SU-DHL-6 (cell line): ENCODE results near the gene PPP2R2D.

ENCODE experiments used
- H2AFZ ChIP-seq: fragments of 200-600 bp; sonication (generic); 2 replicates; pipeline ENCODE4 v1.6.1; 2014; ENCODE audit warnings: low read depth, mild to moderate bottlenecking, moderate library complexity, mixed read lengths, antibody characterized with exemption, low read length; ENCODE audit not compliant: severe bottlenecking
- H3F3A ChIP-seq: fragments of 200-600 bp; shearing (Covaris generic); 2 replicates; pipeline ENCODE4 v1.6.0; 2016; ENCODE audit warnings: antibody characterized with exemption, mild to moderate bottlenecking; ENCODE audit not compliant: insufficient read depth
- H3K27ac ChIP-seq: fragments of 200-600 bp; sonication (generic); 2 replicates; pipeline ENCODE4 v1.5.1; 2016; ENCODE audit warnings: low read depth, mild to moderate bottlenecking, low read length, moderate library complexity, mixed read lengths
- H3K27me3 ChIP-seq: fragments of 200-600 bp; sonication (generic), shearing (Covaris generic); 2 replicates; pipeline ENCODE4 v1.6.0; 2014; ENCODE audit warnings: mild to moderate bottlenecking, low read length
- H3K36me3 ChIP-seq: fragments of 200-600 bp; sonication (generic); 2 replicates; pipeline ENCODE4 v1.6.1; 2014; ENCODE audit warnings: mild to moderate bottlenecking, low read length, mixed read lengths
- H3K4me2 ChIP-seq: fragments of 300-600, 200-600 bp; shearing (Covaris generic), sonication (generic); 2 replicates; pipeline ENCODE4 v1.6.0; 2014; ENCODE audit warnings: low read length, low read depth, mild to moderate bottlenecking; ENCODE audit not compliant: poor library complexity, severe bottlenecking
- H3K4me3 ChIP-seq: fragments of 200-600 bp; sonication (generic); 2 replicates; pipeline ENCODE4 v1.5.1; 2014; ENCODE audit warnings: antibody characterized with exemption, low read length, mild to moderate bottlenecking, mixed read lengths; ENCODE audit not compliant: insufficient read depth, poor library complexity, severe bottlenecking
- H3K79me2 ChIP-seq: fragments of 200-600 bp; sonication (generic); 2 replicates; pipeline ENCODE4 v1.6.1; 2014; ENCODE audit warnings: mild to moderate bottlenecking, low read length, moderate library complexity; ENCODE audit not compliant: insufficient read depth
- H3K9ac ChIP-seq: fragments of 200-600 bp; sonication (generic); 2 replicates; pipeline ENCODE4 v1.7.0; 2014; ENCODE audit warnings: mild to moderate bottlenecking, low read length
- H3K9me2 ChIP-seq: fragments of 200-600 bp; sonication (generic); replicated peaks from 2 replicates; pipeline ENCODE4 v1.6.1; 2014; ENCODE audit warnings: low read length; ENCODE audit not compliant: insufficient read depth
- H3K9me3 ChIP-seq: fragments of 200-600 bp; sonication (generic); 2 replicates; pipeline ENCODE4 v1.6.1; 2014; ENCODE audit warnings: low read length, mixed read lengths; ENCODE audit not compliant: insufficient read depth
- H4K20me1 ChIP-seq: fragments of 200-600 bp; sonication (generic); 2 replicates; pipeline ENCODE4 v1.6.1; 2014; ENCODE audit warnings: low read depth, mild to moderate bottlenecking, antibody characterized with exemption, low read length, moderate library complexity, mixed read lengths
- CTCF ChIP-seq: fragments of 200-600 bp; sonication (generic); IDR thresholded peaks from one replicate; pipeline ENCODE4 v1.5.1; 2017; ENCODE audit warnings: antibody characterized with exemption, mild to moderate bottlenecking, low read length, moderate library complexity; ENCODE audit not compliant: insufficient read depth, poor library complexity, severe bottlenecking
- EZH2phosphoT487 ChIP-seq: fragments of 200-600 bp; sonication (generic), shearing (Covaris generic); conservative IDR thresholded peaks from 2 replicates; pipeline ENCODE4 v1.6.1; 2018; ENCODE audit warnings: mild to moderate bottlenecking, antibody characterized with exemption, low read length, moderate library complexity, mixed read lengths

The PPP2R2D gene

GRCh38 chr10:131871673-131872005, 29.2 kb upstream of the PPP2R2D start:
- Histone ChIP-seq H3K9me2 (no peaks in the 10 kb centered on the region), H3K9ac (no peak overlapping the region), H3K79me2 (no peaks in the 10 kb centered on the region), H3K36me3 (no peaks in the 10 kb centered on the region), H3K27me3 (no peaks in the 10 kb centered on the region), H3K27ac (no peak overlapping the region), H3K4me2 (no peak overlapping the region), H3K9me3 (no peaks in the 10 kb centered on the region), H3F3A (no peaks in the 10 kb centered on the region), H4K20me1 (no peaks in the 10 kb centered on the region), H3K4me3 (no peak overlapping the region), H2AFZ (no peak overlapping the region)
- no peak for TF ChIP-seq CTCF
- TF ChIP-seq EZH2phosphoT487, result no peak

GRCh38 chr10:131872011-131872826, 28.6 kb upstream of the PPP2R2D start:
- no peaks in the 10 kb centered on the region for H3K36me3 ChIP-seq
- no peak overlapping the region for H2AFZ ChIP-seq
- H3K27ac ChIP-seq, result no peak overlapping the region
- no peaks in the 10 kb centered on the region for H3K27me3 ChIP-seq
- no peaks in the 10 kb centered on the region for H4K20me1 ChIP-seq
- TF ChIP-seq EZH2phosphoT487 (no peak), CTCF (no peak)
- no peak overlapping the region for H3K9ac ChIP-seq
- no peak overlapping the region for H3K4me3 ChIP-seq
- no peaks in the 10 kb centered on the region for H3K9me3 ChIP-seq
- no peaks in the 10 kb centered on the region for H3K9me2 ChIP-seq
- H3K4me2 ChIP-seq, result no peak overlapping the region
- no peaks in the 10 kb centered on the region for H3F3A ChIP-seq
- H3K79me2 ChIP-seq, result no peaks in the 10 kb centered on the region

GRCh38 chr10:131872827-131873375, 27.9 kb upstream of the PPP2R2D start:
- no peaks in the 10 kb centered on the region for H4K20me1 ChIP-seq
- H3K27me3 ChIP-seq, result no peaks in the 10 kb centered on the region
- H3K9ac ChIP-seq, result no peak overlapping the region
- H3K4me3 ChIP-seq, result no peak overlapping the region
- H2AFZ ChIP-seq, result no peak overlapping the region
- no peaks in the 10 kb centered on the region for H3K9me3 ChIP-seq
- no peaks in the 10 kb centered on the region for H3F3A ChIP-seq
- no peak overlapping the region for H3K27ac ChIP-seq
- TF ChIP-seq EZH2phosphoT487 (no peak), CTCF (no peak)
- H3K4me2 ChIP-seq, result no peak overlapping the region
- no peaks in the 10 kb centered on the region for H3K9me2 ChIP-seq
- no peaks in the 10 kb centered on the region for H3K79me2 ChIP-seq
- no peaks in the 10 kb centered on the region for H3K36me3 ChIP-seq
